ENCODE results near the gene KIF21A.

DNA sequence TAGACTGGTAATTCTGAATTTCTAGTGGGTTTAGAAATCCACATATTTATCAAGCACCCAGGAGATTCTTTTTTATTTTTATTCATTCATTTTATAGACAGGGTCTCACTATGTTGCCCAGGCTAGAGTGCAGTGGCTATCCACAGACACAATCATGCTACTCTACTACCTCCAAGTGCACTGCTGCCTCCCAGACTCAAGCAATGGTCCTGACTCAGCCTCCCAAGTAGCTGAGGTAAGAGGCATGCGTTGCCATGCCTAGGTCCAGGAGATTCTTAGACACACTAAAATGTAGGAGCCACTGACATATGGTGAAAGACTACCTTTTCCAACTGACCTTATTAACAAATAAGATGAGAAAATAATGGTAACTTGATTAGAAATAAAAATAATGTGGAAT is 38.9 kb downstream of the KIF21A start:
- no peak for TF ChIP-seq EZH2 (IDR thresholded peaks at IDR 0.05; ENCODE audit: low read length, missing control alignments)
- TF ChIP-seq, protein P1, sequence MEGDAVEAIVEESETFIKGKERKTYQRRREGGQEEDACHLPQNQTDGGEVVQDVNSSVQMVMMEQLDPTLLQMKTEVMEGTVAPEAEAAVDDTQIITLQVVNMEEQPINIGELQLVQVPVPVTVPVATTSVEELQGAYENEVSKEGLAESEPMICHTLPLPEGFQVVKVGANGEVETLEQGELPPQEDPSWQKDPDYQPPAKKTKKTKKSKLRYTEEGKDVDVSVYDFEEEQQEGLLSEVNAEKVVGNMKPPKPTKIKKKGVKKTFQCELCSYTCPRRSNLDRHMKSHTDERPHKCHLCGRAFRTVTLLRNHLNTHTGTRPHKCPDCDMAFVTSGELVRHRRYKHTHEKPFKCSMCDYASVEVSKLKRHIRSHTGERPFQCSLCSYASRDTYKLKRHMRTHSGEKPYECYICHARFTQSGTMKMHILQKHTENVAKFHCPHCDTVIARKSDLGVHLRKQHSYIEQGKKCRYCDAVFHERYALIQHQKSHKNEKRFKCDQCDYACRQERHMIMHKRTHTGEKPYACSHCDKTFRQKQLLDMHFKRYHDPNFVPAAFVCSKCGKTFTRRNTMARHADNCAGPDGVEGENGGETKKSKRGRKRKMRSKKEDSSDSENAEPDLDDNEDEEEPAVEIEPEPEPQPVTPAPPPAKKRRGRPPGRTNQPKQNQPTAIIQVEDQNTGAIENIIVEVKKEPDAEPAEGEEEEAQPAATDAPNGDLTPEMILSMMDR (conservative IDR thresholded peaks at IDR 0.05 in 1 of 2, IDR thresholded peaks at IDR 0.05 in 1 of 2; ENCODE audit: low read depth in 1 of 2, low read length in 2 of 2), result no peak
